Measurements from ENCODE around the gene MIGA1. TPM values are rescaled to one million over a fixed set of nuclear protein-coding genes. Genes with fewer than 3 reads are reported as not detected.

Gene MIGA1
- total and polyA plus RNA-seq, 2 of the 4 experiments (the other 2 are of a cell fraction) = 5.7 to 16.3 TPM

- no peak overlapping the region for H2BK5ac ChIP-seq (ENCODE audit: low read depth, low read length, poor library complexity, severe bottlenecking)
- DNase-seq (no peak), ATAC-seq (ENCODE audit: low read depth) (no peak)
- H3K14ac ChIP-seq (replicated peaks; ENCODE audit: low read depth, low read length) = no peak overlapping the region
- H3K4me2 ChIP-seq (ENCODE audit: low read depth, low read length) = no peak overlapping the region
- H4K91ac ChIP-seq (ENCODE audit: insufficient read depth, low read depth, low read length) = no peak overlapping the region
- H4K8ac ChIP-seq (ENCODE audit: low read depth in 2 of 2, low read length in 2 of 2) = no peak overlapping the region
- no peak overlapping the region for H2AK9ac ChIP-seq (replicated peaks; ENCODE audit: low read depth, low read length, poor library complexity)
- H2BK15ac ChIP-seq (ENCODE audit: low read depth, low read length) = no peak overlapping the region
- H3K79me1 ChIP-seq (ENCODE audit: low read depth in 1 of 2, low read length in 2 of 2) = peaks cover 18 to 27% of the 10 kb centered on the region in 2 experiments
- WGBS, 2 experiments (ENCODE audit: extremely low coverage in 2 of 2, insufficient read length in 1 of 2) = no CpG with 5 or more reads among the region's 2 CpGs
- intact Hi-C loops (cut with micrococcal nuclease) (no loop called here), dilution Hi-C loops (cut with HindIII; ENCODE audit: low sequenced_read_pairs, unreplicated experiment) (no loop called here), in situ Hi-C loops (cut with MboI; ENCODE audit: low sequenced_read_pairs) (no loop called here)
- H3K27ac ChIP-seq (ENCODE audit: insufficient read depth, low read length) = no peak overlapping the region
- no peak overlapping the region for H3K18ac ChIP-seq (ENCODE audit: low read depth, low read length)
- H3K4me3 ChIP-seq (ENCODE audit: insufficient read depth, low read depth, low read length) = no peak overlapping the region
- no peaks in the 10 kb centered on the region for H4K20me1 ChIP-seq (ENCODE audit: insufficient read depth, low read length)
- POLR2A ChIA-PET (ENCODE audit: unreplicated experiment) = no interaction called here
- H4K5ac ChIP-seq (ENCODE audit: low read depth, low read length) = no peak overlapping the region
- no peak overlapping the region for H3K23ac ChIP-seq (ENCODE audit: low read depth, low read length)
- no peak overlapping the region for H2AFZ ChIP-seq (replicated peaks; ENCODE audit: low read length, poor library complexity)
- no peak overlapping the region for H2AK5ac ChIP-seq (ENCODE audit: low read depth, low read length)
- H3K4me1 ChIP-seq (ENCODE audit: control insufficient read depth, insufficient read depth, low read length) = no peaks in the 10 kb centered on the region
- no peak overlapping the region for H2BK20ac ChIP-seq (ENCODE audit: low read depth, low read length)
- no peak overlapping the region for H3K4ac ChIP-seq (ENCODE audit: low read depth, low read length)
- no peak for TF ChIP-seq FOS (IDR thresholded peaks at IDR 0.05; ENCODE audit: low read depth, low read length)
- TF ChIP-seq ELK1 (IDR thresholded peaks at IDR 0.05; ENCODE audit: borderline replicate concordance, low read depth, low read length) = no peak
- no peak for TF ChIP-seq RCOR1 (IDR thresholded peaks at IDR 0.05; ENCODE audit: insufficient replicate concordance, low read length)
- TF ChIP-seq MAZ (IDR thresholded peaks at IDR 0.05; ENCODE audit: borderline replicate concordance, low read depth, low read length) = no peak
- no peak for TF ChIP-seq CEBPB (IDR thresholded peaks at IDR 0.05; ENCODE audit: low read depth, low read length)
- no peak for TF ChIP-seq POLR2A (IDR thresholded peaks at IDR 0.05; ENCODE audit: low read depth, low read length)
- TF ChIP-seq SMC3 (IDR thresholded peaks at IDR 0.05; ENCODE audit: low read depth, low read length) = no peak
- no peak for TF ChIP-seq CHD1 (IDR thresholded peaks at IDR 0.05; ENCODE audit: low read depth, low read length)
- TF ChIP-seq BHLHE40 (IDR thresholded peaks at IDR 0.05; ENCODE audit: low read depth, low read length) = no peak
- TF ChIP-seq RFX5 (IDR thresholded peaks at IDR 0.05; ENCODE audit: low read depth, low read length) = no peak
- H3K56ac ChIP-seq (ENCODE audit: extremely low read depth, insufficient read depth, low read length) = no peak overlapping the region
- H3K36me3 ChIP-seq (ENCODE audit: control insufficient read depth, insufficient read depth, low read length) = peaks cover 13% of the 10 kb centered on the region
- no peaks in the 10 kb centered on the region for H3K9me3 ChIP-seq (ENCODE audit: control insufficient read depth, insufficient read depth, low read length)
- BruUV-seq (replicated peaks) = no TSS peak
- H3K27me3 ChIP-seq (ENCODE audit: control insufficient read depth, insufficient read depth, low read length) = no peaks in the 10 kb centered on the region
- H3K9me1 ChIP-seq (ENCODE audit: insufficient read depth, low read length) = no peaks in the 10 kb centered on the region
- CTCF ChIA-PET = interaction anchor here (0.6 to 0.7 kb wide), 2 partner anchors 196 to 1245 kb away, joined by 3 read pairs; no protein-coding TSS in a partner anchor
- no peak overlapping the region for H3K9ac ChIP-seq (ENCODE audit: low read depth, low read length)
- no peak overlapping the region for H2BK120ac ChIP-seq (ENCODE audit: low read depth, low read length)
Measured at GRCh38 chr1:77783141-77783540, 3.7 kb downstream of the MIGA1 start.

All from IMR-90 (cell line).